Activated CD4-positive, alpha-beta T cell treated with anti-CD3 and anti-CD28 coated beads for 36 hours (primary cell): ENCODE measurements around the gene CNNM3. TPM values are rescaled to one million over a fixed set of nuclear protein-coding genes. Genes with fewer than 3 reads are reported as not detected.
A peak's percentile ranks its signal among the peaks of the same experiment; 100 is the strongest.
"Not testable (repeated sequence)": the region's sequence is repeated elsewhere in the genome, so short reads cannot be mapped to it uniquely, and the experiment has no call there.

ENCODE experiments used
- ATAC-seq: fragments of 200-7000 bp; cut with Tn5 transposase; one replicate; pipeline ENCODE4 v1.10.0; 2021; ENCODE audit warnings: mild to moderate bottlenecking, moderate library complexity
- CTCF ChIA-PET: fragments of 350-600 bp; sonication (Branson Sonifier 250); formaldehyde crosslinking; loops from one replicate; lab custom pipeline; 2021; ENCODE audit warnings: antibody characterized with exemption; lab: Charles Lee
- POLR2A ChIA-PET: fragments of 350-600 bp; sonication (Branson Sonifier 250); formaldehyde crosslinking; loops from one replicate; lab custom pipeline; 2021; ENCODE audit warnings: antibody characterized with exemption, inconsistent platforms; lab: Charles Lee
- DNase-seq: peaks from one replicate; pipeline ENCODE4 v3.0.0-alpha.2; 2020
- H3K27ac Mint-ChIP-seq: one replicate; pipeline ENCODE4 v1.8.0; 2021; ENCODE audit warnings: mixed read lengths
- H3K27me3 Mint-ChIP-seq: one replicate; pipeline ENCODE4 v1.8.0; 2021; ENCODE audit warnings: mixed read lengths
- H3K36me3 Mint-ChIP-seq: one replicate; pipeline ENCODE4 v1.8.0; 2021; ENCODE audit warnings: low read depth, mixed read lengths
- H3K4me1 Mint-ChIP-seq: one replicate; pipeline ENCODE4 v1.8.0; 2021; ENCODE audit warnings: mixed read lengths
- H3K4me3 Mint-ChIP-seq: one replicate; pipeline ENCODE4 v1.8.0; 2021; ENCODE audit warnings: mild to moderate bottlenecking, moderate library complexity, mixed read lengths
- H3K9me3 Mint-ChIP-seq: one replicate; pipeline ENCODE4 v1.8.0; 2021; ENCODE audit warnings: low read depth, mixed read lengths
- intact Hi-C, 2 experiments: fragments of 100-400 bp; cut with DNase I in 1 of 2; cut with micrococcal nuclease in 1 of 2; formaldehyde crosslinking; loops; one replicate each; pipeline versions ENCODE4 v1.14.2 to v1.15.1; 2022 to 2024; cut with DNase I, micrococcal nuclease
- total RNA-seq, 2 experiments: library from RNA; stranded (reverse); gene quantifications; one replicate each; pipeline ENCODE4 v1.2.3, GENCODE V29; 2021

Gene CNNM3
- total RNA-seq, 2 experiments from 2014 or later: 19.2 to 31.2 TPM

DNA sequence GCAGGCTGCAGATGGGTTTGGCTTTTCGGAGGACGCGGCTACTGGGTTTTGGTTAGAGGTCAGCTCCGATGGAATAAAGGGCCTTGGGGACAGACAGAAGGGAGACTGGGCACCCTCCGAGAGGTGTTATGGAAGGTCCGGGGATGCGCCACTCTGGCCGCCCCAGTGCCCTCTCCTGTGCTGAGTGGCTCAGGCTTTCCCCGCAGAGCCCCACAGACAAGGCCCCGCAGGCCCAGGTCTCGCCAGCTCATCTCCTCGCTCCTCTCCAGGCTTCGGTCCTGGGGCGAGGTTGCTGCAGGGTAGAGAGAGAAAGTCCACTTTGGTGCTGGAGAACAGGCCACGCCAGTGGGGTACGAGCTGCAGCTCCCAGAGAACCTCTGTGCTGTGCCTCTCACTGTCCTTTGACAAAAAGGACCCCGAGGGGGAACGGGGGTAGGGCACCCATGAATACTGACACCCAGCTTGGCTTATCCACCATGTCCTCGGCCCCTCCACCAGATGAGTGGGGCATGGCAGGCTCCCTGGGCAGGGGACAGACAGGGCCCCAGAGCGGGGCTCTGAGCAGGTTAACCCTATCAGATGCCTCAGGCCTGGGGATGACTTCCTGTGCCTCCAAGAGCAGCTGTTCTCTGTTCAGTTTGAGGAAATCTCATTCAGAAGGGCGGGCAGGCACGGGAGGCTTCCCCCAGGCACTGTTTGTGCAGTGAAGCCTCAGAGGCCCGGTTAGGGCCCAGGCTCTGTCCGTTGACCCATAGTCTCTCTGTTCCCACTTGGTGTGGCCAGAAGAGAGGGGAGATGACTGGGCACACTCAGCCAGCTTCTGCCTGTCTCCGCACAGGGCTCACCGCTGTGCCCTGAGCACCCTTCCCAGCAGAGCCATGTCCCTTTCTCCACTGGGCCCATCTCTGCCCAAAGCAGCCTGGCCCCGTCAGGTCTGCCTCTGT lies 15.7 kb upstream of the CNNM3 start:
- intact Hi-C loops: loop anchor here in 1 of 2 experiments (5.0 kb wide), 1 partner anchor 38 kb away; the partner anchor contains the start of gene CNNM4
- no peaks in the 10 kb centered on the region for H3K36me3 Mint-ChIP-seq
- ATAC-seq (peak; percentile 21), DNase-seq (no peak)
- no peaks in the 10 kb centered on the region for H3K9me3 Mint-ChIP-seq
- H3K27me3 Mint-ChIP-seq: no peaks in the 10 kb centered on the region
- no peak overlapping the region for H3K4me3 Mint-ChIP-seq
- H3K4me1 Mint-ChIP-seq: no peaks in the 10 kb centered on the region
- H3K27ac Mint-ChIP-seq: no peak overlapping the region
- ChIA-PET CTCF (interaction anchor here (0.6 to 2.4 kb wide), 16 partner anchors 10 to 210 kb away, joined by 3 to 7 read pairs (median 3); partner anchors contain the start of gene CNNM3), POLR2A (interaction anchor here (1.3 kb wide), 1 partner anchor 16 kb away, joined by 5 read pairs; the partner anchor contains the start of gene CNNM3)

DNA sequence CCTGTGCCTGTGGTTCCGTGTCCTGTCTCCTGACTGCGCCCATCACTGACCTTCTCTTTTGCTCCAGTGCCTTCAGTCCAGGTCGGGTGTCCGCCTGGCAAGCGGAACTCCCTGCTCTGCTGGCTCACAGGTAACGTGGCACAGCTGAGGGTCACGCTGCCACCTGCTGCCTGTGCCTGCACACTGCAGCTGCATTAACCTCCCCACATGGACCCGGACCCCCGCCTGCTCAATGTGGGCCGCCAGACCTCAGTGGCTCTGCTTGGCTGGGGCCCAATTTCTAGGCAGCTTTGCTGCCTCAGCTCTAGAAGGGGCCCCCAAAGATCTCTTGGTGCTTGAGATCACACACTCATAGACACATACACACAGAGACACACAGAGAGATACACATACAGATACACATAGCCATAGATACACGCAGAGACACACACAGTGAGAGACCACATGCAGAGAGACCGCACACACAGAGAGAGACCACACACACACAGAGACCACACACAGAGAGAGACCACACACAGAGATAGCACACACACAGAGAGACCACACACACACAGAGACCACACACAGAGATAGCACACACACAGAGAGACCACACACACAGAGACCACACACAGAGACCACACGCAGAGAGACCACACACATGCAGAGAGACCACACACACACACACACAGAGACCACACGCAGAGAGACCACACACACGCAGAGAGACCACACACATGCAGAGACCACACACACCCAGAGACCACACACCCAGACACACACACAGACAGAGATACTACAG lies 14.9 kb upstream of the CNNM3 start:
- Mint-ChIP-seq H3K4me1 (peaks cover 2% of the 10 kb centered on the region), H3K36me3 (no peaks in the 10 kb centered on the region), H3K9me3 (no peaks in the 10 kb centered on the region), H3K27ac (no peak overlapping the region), H3K4me3 (no peak overlapping the region), H3K27me3 (no peaks in the 10 kb centered on the region)
- DNase-seq (peak; percentile 87), ATAC-seq (peak; percentile 92)
- ChIA-PET POLR2A (interaction anchor here (1.3 kb wide), 1 partner anchor 15 kb away, joined by 5 read pairs; the partner anchor contains the start of gene CNNM3), CTCF (interaction anchor here (0.6 to 2.4 kb wide), 13 partner anchors 9 to 196 kb away, joined by 3 to 7 read pairs (median 4); partner anchors contain the start of gene CNNM3)
- intact Hi-C loops: loop anchor here in 1 of 2 experiments (5.0 kb wide), 1 partner anchor 39 kb away; the partner anchor contains the start of gene CNNM4

DNA sequence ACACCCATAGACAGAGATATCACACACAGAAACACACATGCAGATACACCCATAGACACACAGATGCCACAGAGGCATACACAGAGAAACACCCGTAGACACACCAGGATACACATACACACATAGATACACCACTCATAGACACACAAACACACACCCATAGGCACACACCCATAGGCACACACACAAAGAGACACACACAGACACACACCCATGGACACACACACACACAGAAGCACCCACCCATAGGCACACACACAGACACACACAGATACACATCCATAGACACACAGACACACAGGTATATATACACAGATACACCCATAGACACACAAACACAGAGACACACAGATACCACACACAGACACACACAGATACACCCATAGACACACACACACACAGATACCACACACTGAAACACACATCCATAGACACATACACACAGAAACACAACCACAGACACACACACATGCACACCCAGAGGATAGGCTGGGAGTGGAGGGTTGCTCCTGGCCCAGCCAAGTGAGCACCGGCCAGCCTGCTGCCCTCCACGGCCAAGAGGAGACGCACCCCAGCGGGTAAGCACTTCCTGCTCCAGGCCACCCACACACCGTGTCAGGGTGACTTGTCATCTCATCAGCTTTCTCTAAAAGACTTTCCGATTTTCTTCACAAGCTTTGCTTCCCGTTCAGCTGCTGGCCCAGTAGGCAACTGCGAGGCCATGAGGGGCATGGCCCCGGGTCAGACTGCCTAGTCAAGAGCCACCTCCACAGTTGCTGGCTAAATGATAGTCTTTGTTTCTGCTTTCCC lies 14.1 kb upstream of the CNNM3 start:
- no peaks in the 10 kb centered on the region for H3K9me3 Mint-ChIP-seq
- no peak overlapping the region for H3K27ac Mint-ChIP-seq
- DNase-seq: peak; percentile 77
- CTCF ChIA-PET: interaction anchor here (0.6 to 2.4 kb wide), 12 partner anchors 8 to 272 kb away, joined by 3 to 7 read pairs (median 4); partner anchors contain the start of gene CNNM3
- H3K27me3 Mint-ChIP-seq: no peaks in the 10 kb centered on the region
- peaks cover 1% of the 10 kb centered on the region for H3K36me3 Mint-ChIP-seq
- POLR2A ChIA-PET: interaction anchor here (0.6 kb wide), 1 partner anchor 13 kb away, joined by 3 read pairs; no protein-coding TSS in a partner anchor
- peak; percentile 73 for ATAC-seq
- H3K4me3 Mint-ChIP-seq: no peak overlapping the region
- peaks cover 10% of the 10 kb centered on the region for H3K4me1 Mint-ChIP-seq
- intact Hi-C loops: loop anchor here (2.0 to 5.0 kb wide), 4 partner anchors 15 to 40 kb away; partner anchors contain the start of genes CNNM3 (in 1 of the 2) and CNNM4 (in 1 of the 2)

GRCh38 chr2:96802721-96803120 lies 13.3 kb upstream of the CNNM3 start:
- no peak overlapping the region for H3K4me3 Mint-ChIP-seq
- peaks cover 11% of the 10 kb centered on the region for H3K4me1 Mint-ChIP-seq
- ChIA-PET POLR2A (interaction anchor here (0.6 kb wide), 1 partner anchor 12 kb away, joined by 3 read pairs; no protein-coding TSS in a partner anchor), CTCF (interaction anchor here (0.6 to 1.4 kb wide), 8 partner anchors 10 to 273 kb away, joined by 3 to 6 read pairs (median 4); partner anchors contain the start of gene CNNM3)
- ATAC-seq (no peak), DNase-seq (no peak)
- intact Hi-C loops: loop anchor here (2.0 to 5.0 kb wide), 4 partner anchors 14 to 40 kb away; partner anchors contain the start of genes CNNM3 (in 1 of the 2) and CNNM4 (in 1 of the 2)
- H3K27me3 Mint-ChIP-seq: no peaks in the 10 kb centered on the region
- H3K27ac Mint-ChIP-seq: no peak overlapping the region
- H3K36me3 Mint-ChIP-seq: peaks cover 1% of the 10 kb centered on the region
- no peaks in the 10 kb centered on the region for H3K9me3 Mint-ChIP-seq

GRCh38 chr2:96804986-96805385 lies 11.1 kb upstream of the CNNM3 start:
- no peak overlapping the region for H3K27ac Mint-ChIP-seq
- ChIA-PET CTCF (interaction anchor here (0.7 to 1.0 kb wide), 2 partner anchors 12 to 45 kb away, joined by 3 read pairs; partner anchors contain the start of gene CNNM4), POLR2A (no interaction called here)
- no peaks in the 10 kb centered on the region for H3K9me3 Mint-ChIP-seq
- H3K27me3 Mint-ChIP-seq: no peaks in the 10 kb centered on the region
- ATAC-seq (no peak), DNase-seq (no peak)
- no peak overlapping the region for H3K4me3 Mint-ChIP-seq
- peaks cover 4% of the 10 kb centered on the region for H3K36me3 Mint-ChIP-seq
- H3K4me1 Mint-ChIP-seq: peaks cover 13% of the 10 kb centered on the region
- intact Hi-C loops: loop anchor here in 1 of 2 experiments (5.0 kb wide), 1 partner anchor 43 kb away; the partner anchor contains the start of gene CNNM4

DNA sequence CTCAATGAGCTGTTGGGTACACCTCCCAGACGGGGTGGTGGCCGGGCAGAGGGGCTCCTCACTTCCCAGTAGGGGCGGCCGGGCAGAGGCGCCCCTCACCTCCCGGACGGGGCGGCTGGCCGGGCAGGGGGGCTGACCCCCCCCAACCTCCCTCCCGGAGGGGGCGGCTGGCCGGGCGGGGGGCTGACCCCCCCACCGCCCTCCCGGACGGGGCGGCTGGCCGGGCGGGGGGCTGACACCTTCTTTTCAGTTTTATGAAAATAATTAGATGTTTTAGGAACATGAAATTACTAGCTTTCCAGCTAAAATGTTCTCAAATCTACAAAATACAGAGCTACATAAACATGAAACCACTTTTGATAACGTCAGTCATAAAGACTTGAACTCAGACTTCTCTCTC lies 10.1 kb upstream of the CNNM3 start:
- H3K4me3 Mint-ChIP-seq, H3K27ac Mint-ChIP-seq, intact Hi-C loops, H3K27me3 Mint-ChIP-seq, H3K36me3 Mint-ChIP-seq, ATAC-seq, DNase-seq, H3K9me3 Mint-ChIP-seq: not testable (repeated sequence)
- peaks cover 13% of the 10 kb centered on the region for H3K4me1 Mint-ChIP-seq
- ChIA-PET POLR2A (interaction anchor here (0.5 kb wide), 1 partner anchor 22 kb away, joined by 4 read pairs; no protein-coding TSS in a partner anchor), CTCF (interaction anchor here (0.8 kb wide), 2 partner anchors 28 to 45 kb away, joined by 4 to 5 read pairs; no protein-coding TSS in a partner anchor)

GRCh38 chr2:96806468-96807126 lies 9.5 kb upstream of the CNNM3 start:
- peak; percentile 44 for DNase-seq
- ChIA-PET CTCF (interaction anchor here (0.8 to 1.7 kb wide), 4 partner anchors 9 to 62 kb away, joined by 3 to 5 read pairs (median 4); partner anchors contain the start of gene CNNM3), POLR2A (interaction anchor here (0.6 kb wide), 1 partner anchor 8 kb away, joined by 3 read pairs; no protein-coding TSS in a partner anchor)
- Mint-ChIP-seq H3K27me3 (no peaks in the 10 kb centered on the region), H3K27ac (peak overlapping the region; percentile 64), H3K4me1 (peaks cover 13% of the 10 kb centered on the region), H3K4me3 (peak overlapping the region; percentile 6), H3K36me3 (peaks cover 5% of the 10 kb centered on the region), H3K9me3 (no peaks in the 10 kb centered on the region)
- intact Hi-C loops: no loop called here
- peak; percentile 56 for ATAC-seq

DNA sequence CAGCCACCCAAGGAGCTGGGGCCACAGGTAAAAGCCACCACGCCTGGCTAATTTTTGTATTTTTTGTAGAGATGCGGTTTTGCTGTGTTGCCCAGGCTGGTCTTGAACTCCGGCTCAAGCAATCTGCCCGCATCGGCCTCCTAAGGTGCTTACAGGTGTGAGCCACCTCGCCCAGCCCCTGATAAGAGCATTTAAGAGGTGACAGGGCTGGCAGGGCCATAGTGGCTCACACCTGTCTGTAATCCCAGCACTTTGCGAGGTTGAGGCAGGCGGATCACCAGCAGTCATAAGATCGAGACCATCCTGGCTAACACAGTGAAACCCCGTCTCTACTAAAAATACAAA lies 9.0 kb upstream of the CNNM3 start:
- ChIA-PET CTCF (interaction anchor here (0.6 to 1.7 kb wide), 4 partner anchors 9 to 181 kb away, joined by 3 to 4 read pairs (median 3); partner anchors contain the start of gene CNNM3), POLR2A (no interaction called here)
- H3K27me3 Mint-ChIP-seq: no peaks in the 10 kb centered on the region
- peaks cover 13% of the 10 kb centered on the region for H3K4me1 Mint-ChIP-seq
- H3K27ac Mint-ChIP-seq: peak overlapping the region; percentile 64
- intact Hi-C loops: no loop called here
- no peaks in the 10 kb centered on the region for H3K9me3 Mint-ChIP-seq
- H3K36me3 Mint-ChIP-seq: peaks cover 5% of the 10 kb centered on the region
- H3K4me3 Mint-ChIP-seq: no peak overlapping the region
- ATAC-seq (no peak), DNase-seq (no peak)

DNA sequence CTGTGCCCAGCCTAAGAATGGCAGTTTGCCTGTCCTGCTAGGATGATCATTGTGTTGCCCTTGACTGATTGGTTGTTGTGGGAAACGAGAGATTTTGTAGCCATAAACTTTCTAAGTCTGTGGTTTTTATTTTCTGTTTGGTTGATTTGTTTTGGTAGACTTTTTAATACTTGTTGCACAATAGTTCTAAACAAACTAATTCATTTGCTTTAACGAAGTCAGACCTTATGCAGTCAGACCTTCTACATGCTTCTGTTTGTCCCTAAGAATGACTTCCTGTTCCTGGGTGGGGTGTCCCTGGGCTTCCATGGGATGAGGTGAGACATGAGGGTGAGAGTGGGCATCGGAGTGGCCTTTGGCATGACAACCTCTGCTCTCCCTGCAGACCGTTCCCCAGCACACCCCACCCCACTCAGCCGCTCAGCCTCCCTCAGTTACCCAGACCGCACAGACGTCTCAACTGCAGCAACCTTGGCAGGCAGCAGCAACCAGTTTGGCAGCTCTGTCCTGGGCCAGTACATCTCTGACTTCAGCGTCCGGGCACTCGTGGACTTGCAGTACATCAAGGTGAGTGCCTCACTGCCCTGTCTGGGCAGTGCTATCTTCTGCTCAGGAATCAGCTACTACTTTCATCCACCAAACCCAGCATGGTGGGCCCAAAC lies 7.8 kb upstream of the CNNM3 start:
- ChIA-PET POLR2A (interaction anchor here (0.6 kb wide), 1 partner anchor 254 kb away, joined by 3 read pairs; no protein-coding TSS in a partner anchor), CTCF (interaction anchor here (0.6 kb wide), 1 partner anchor 91 kb away, joined by 3 read pairs; no protein-coding TSS in a partner anchor)
- DNase-seq: no peak
- Mint-ChIP-seq H3K27ac (no peak overlapping the region), H3K9me3 (no peaks in the 10 kb centered on the region), H3K4me3 (no peak overlapping the region), H3K36me3 (peaks cover 5% of the 10 kb centered on the region), H3K27me3 (no peaks in the 10 kb centered on the region), H3K4me1 (peaks cover 13% of the 10 kb centered on the region)
- ATAC-seq: no peak
- intact Hi-C loops: no loop called here
